GM10248 (cell line): ENCODE measurements around the gene HOXB2.

ENCODE experiments used
- CTCF ChIA-PET: fragments of 300-600 bp; sonication (Branson Sonifier 250); formaldehyde crosslinking; extraction: SDS; loops from one replicate; lab custom pipeline; 2021; ENCODE audit warnings: antibody characterized with exemption; lab: Yijun Ruan, JAX
- POLR2A ChIA-PET: fragments of 350-650 bp; sonication (Branson Sonifier 250); formaldehyde crosslinking; extraction: SDS; loops from one replicate; lab custom pipeline; 2020; ENCODE audit warnings: antibody characterized with exemption; lab: Yijun Ruan, JAX
- DNase-seq: peaks from one replicate; pipeline ENCODE4 v3.0.0; 2012; ENCODE audit errors: extremely low spot score
- TF ChIP-seq, protein P1 (sequence below): IDR thresholded peaks from 2 replicates; pipeline ENCODE4 v1.5.1; 2012; ENCODE audit warnings: mild to moderate bottlenecking, low read depth; ENCODE audit errors: extremely low read depth, missing control alignments, control extremely low read depth

Gene HOXB2

GRCh38 chr17:48588074-48588415 is 43.1 kb upstream of the HOXB2 start:
- ChIA-PET POLR2A (no interaction called here), CTCF (interaction anchor here (1.0 to 3.0 kb wide), 17 partner anchors 8 to 562 kb away, joined by 3 to 18 read pairs (median 4); partner anchors contain the start of gene HOXB4)
- TF ChIP-seq, protein P1, sequence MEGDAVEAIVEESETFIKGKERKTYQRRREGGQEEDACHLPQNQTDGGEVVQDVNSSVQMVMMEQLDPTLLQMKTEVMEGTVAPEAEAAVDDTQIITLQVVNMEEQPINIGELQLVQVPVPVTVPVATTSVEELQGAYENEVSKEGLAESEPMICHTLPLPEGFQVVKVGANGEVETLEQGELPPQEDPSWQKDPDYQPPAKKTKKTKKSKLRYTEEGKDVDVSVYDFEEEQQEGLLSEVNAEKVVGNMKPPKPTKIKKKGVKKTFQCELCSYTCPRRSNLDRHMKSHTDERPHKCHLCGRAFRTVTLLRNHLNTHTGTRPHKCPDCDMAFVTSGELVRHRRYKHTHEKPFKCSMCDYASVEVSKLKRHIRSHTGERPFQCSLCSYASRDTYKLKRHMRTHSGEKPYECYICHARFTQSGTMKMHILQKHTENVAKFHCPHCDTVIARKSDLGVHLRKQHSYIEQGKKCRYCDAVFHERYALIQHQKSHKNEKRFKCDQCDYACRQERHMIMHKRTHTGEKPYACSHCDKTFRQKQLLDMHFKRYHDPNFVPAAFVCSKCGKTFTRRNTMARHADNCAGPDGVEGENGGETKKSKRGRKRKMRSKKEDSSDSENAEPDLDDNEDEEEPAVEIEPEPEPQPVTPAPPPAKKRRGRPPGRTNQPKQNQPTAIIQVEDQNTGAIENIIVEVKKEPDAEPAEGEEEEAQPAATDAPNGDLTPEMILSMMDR, result no peak
- no peak for DNase-seq

GRCh38 chr17:48587276-48588073 is 42.6 kb upstream of the HOXB2 start:
- no peak for DNase-seq
- TF ChIP-seq, protein P1, result no peak
- ChIA-PET POLR2A (no interaction called here), CTCF (interaction anchor here (0.8 to 3.0 kb wide), 20 partner anchors 9 to 561 kb away, joined by 3 to 18 read pairs (median 4); partner anchors contain the start of gene HOXB4)

- CTCF ChIA-PET, result interaction anchor here (0.6 to 3.0 kb wide), 13 partner anchors 8 to 560 kb away, joined by 3 to 18 read pairs (median 4); partner anchors contain the start of gene HOXB4
- POLR2A ChIA-PET, result no interaction called here
- DNase-seq, result peak; percentile 74
- TF ChIP-seq, protein P1, result no peak
These were observed 41.7 kb upstream of the HOXB2 start for GRCh38 chr17:48586355-48587258.

DNA sequence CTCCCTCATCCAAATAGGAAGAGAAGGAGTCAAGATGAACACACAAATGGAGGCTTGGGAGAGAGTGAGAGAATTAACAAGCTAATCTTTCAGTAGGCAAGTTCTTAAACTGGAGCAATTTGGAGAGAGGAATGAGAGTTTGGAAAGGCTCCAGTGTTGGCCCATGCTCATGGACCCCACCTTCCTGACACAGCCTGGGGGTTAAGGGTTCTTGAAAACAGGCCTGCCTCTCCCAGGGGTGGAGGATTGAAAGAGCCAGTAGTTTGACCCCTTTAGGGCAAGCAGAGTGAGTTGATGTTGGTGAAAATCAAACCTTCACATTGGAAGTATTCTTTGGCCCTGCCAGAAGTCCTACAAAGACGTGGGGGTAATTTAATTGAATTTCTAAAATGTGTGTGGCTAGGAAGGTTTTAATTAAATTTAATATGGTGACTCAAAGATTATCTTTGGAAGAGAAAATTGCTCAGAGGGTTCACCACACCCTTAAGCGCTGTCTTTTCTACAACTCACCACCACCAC is 39.4 kb upstream of the HOXB2 start:
- ChIA-PET POLR2A (no interaction called here), CTCF (interaction anchor here (1.0 to 1.7 kb wide), 3 partner anchors 91 to 322 kb away, joined by 3 to 5 read pairs (median 3); no protein-coding TSS in a partner anchor)
- no peak for DNase-seq
- TF ChIP-seq, protein P1, result no peak

DNA sequence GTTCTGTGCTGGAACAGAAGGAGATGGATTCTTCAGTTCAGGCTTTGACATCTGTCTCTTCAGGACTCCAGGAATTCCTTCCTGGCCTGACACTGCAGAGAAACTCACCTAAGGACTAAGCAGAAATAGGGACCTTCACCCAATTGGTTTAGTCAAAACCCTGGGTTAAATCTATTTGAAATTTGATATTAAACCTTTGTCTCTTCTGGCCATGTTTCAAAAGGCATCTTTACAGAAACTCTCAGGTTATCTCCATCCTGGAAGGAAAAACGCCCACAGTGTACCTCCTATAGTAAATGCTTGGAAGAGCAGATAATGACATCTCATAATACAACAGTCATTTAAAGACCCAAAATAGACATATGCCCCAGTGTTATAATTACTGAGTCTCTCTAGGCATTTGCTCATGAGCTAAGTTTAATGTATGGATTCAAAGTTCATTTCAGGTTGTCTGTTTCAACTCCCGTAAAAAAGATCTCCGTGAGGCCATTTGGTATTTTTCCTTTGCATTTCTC is 38.9 kb upstream of the HOXB2 start:
- ChIA-PET CTCF (interaction anchor here (1.0 to 2.0 kb wide), 4 partner anchors 91 to 321 kb away, joined by 3 to 7 read pairs (median 4); no protein-coding TSS in a partner anchor), POLR2A (no interaction called here)
- DNase-seq, result no peak
- TF ChIP-seq, protein P1, result no peak

GRCh38 chr17:48582750-48583069 is 37.8 kb upstream of the HOXB2 start:
- DNase-seq, result no peak
- TF ChIP-seq, protein P1, result no peak
- ChIA-PET CTCF (interaction anchor here (1.1 to 2.0 kb wide), 4 partner anchors 90 to 320 kb away, joined by 3 to 7 read pairs (median 4); no protein-coding TSS in a partner anchor), POLR2A (no interaction called here)
